Neural cell (in vitro differentiated cells): Measurements from ENCODE around the gene CDON. TPM values are rescaled to one million over a fixed set of nuclear protein-coding genes. Genes with fewer than 3 reads are reported as not detected.

Experiments used
- H2AFZ ChIP-seq: fragments of 200-600, 300-800 bp; sonication (generic), shearing (Covaris generic); 2 replicates; pipeline ENCODE4 v1.6.0; 2014; ENCODE audit warnings: low read depth, mild to moderate bottlenecking, antibody characterized with exemption, low read length, moderate library complexity
- H3F3A ChIP-seq: fragments of 200-600 bp; shearing (Covaris generic); 2 replicates; pipeline ENCODE4 v1.6.1; 2016; ENCODE audit warnings: mild to moderate bottlenecking, moderate library complexity, mixed read lengths, antibody characterized with exemption, low read length; ENCODE audit not compliant: insufficient read depth, poor library complexity, severe bottlenecking
- H3K27ac ChIP-seq: fragments of 200-600, 300-800 bp; sonication (generic), shearing (Covaris generic); 2 replicates; pipeline ENCODE4 v1.5.1; 2014; ENCODE audit warnings: mild to moderate bottlenecking, low read length, moderate library complexity
- H3K27me3 ChIP-seq: fragments of 300-800, 200-600 bp; sonication (generic), shearing (Covaris generic); 2 replicates; pipeline ENCODE4 v1.6.0; 2014; ENCODE audit warnings: mild to moderate bottlenecking, low read depth, low read length, moderate library complexity; ENCODE audit not compliant: insufficient read depth
- H3K36me3 ChIP-seq: fragments of 300-800, 200-600 bp; sonication (generic), shearing (Covaris generic); 2 replicates; pipeline ENCODE4 v1.5.1; 2014; ENCODE audit warnings: mild to moderate bottlenecking, antibody characterized with exemption, low read length, moderate library complexity; ENCODE audit not compliant: insufficient read depth
- H3K4me2 ChIP-seq: fragments of 300-800, 200-600 bp; sonication (generic), shearing (Covaris generic); 2 replicates; pipeline ENCODE4 v1.6.0; 2014; ENCODE audit warnings: mild to moderate bottlenecking, low read length
- H3K4me3 ChIP-seq: fragments of 300-800, 200-600 bp; sonication (generic), shearing (Covaris generic); 2 replicates; pipeline ENCODE4 v1.5.1; 2014; ENCODE audit warnings: mild to moderate bottlenecking, low read length, moderate library complexity
- H3K79me2 ChIP-seq: fragments of 200-600 bp; shearing (Covaris generic); replicated peaks from 2 replicates; pipeline ENCODE4 v1.6.0; 2014; ENCODE audit warnings: mild to moderate bottlenecking, low read length, moderate library complexity; ENCODE audit not compliant: insufficient read depth
- H3K9ac ChIP-seq: fragments of 300-800, 200-600 bp; sonication (generic), shearing (Covaris generic); 2 replicates; pipeline ENCODE4 v1.6.1; 2016; ENCODE audit warnings: mild to moderate bottlenecking, low read length, mixed read lengths
- H3K9me2 ChIP-seq: fragments of 200-600 bp; shearing (Covaris generic); 2 replicates; pipeline ENCODE4 v1.6.1; 2016; ENCODE audit warnings: mild to moderate bottlenecking, low read length, mixed read lengths; ENCODE audit not compliant: insufficient read depth
- H3K9me3 ChIP-seq: fragments of 200-600, 300-800 bp; sonication (generic), shearing (Covaris generic); 2 replicates; pipeline ENCODE4 v1.6.1; 2016; ENCODE audit warnings: mild to moderate bottlenecking, mixed run types, low read length, moderate library complexity, mixed read lengths
- H4K20me1 ChIP-seq: fragments of 200-600 bp; shearing (Covaris generic); 2 replicates; pipeline ENCODE4 v1.6.1; 2016; ENCODE audit warnings: mild to moderate bottlenecking, mixed run types; ENCODE audit not compliant: insufficient read depth
- EP300 ChIP-seq: fragments of 450-650 bp; conservative IDR thresholded peaks from 2 replicates; pipeline ENCODE4 v1.6.1; 2014; ENCODE audit warnings: antibody characterized with exemption, mild to moderate bottlenecking, moderate library complexity; ENCODE audit not compliant: poor library complexity, severe bottlenecking
- EZH2 ChIP-seq: fragments of 200-600, 300-800 bp; shearing (Covaris generic), sonication (generic); IDR thresholded peaks from 2 replicates; pipeline ENCODE4 v1.6.1; 2014; ENCODE audit warnings: antibody characterized with exemption, low read length, borderline replicate concordance, mild to moderate bottlenecking; ENCODE audit not compliant: insufficient read depth, poor library complexity, severe bottlenecking
- MXI1 ChIP-seq: fragments of 450-650 bp; conservative IDR thresholded peaks from 2 replicates; pipeline ENCODE4 v1.6.1; 2014; ENCODE audit warnings: antibody characterized with exemption, mild to moderate bottlenecking; ENCODE audit not compliant: poor library complexity, severe bottlenecking
- POLR2AphosphoS5 ChIP-seq: IDR thresholded peaks from 2 replicates; pipeline ENCODE4 v1.6.1; 2012
- RAD21 ChIP-seq: fragments of 450-650 bp; conservative IDR thresholded peaks from 2 replicates; pipeline ENCODE4 v1.6.1; 2014; ENCODE audit warnings: antibody characterized with exemption, mild to moderate bottlenecking, moderate library complexity
- SMC3 ChIP-seq: fragments of 450-650 bp; conservative IDR thresholded peaks from 2 replicates; pipeline ENCODE4 v1.6.1; 2014; ENCODE audit warnings: antibody characterized with exemption, mild to moderate bottlenecking, moderate library complexity; ENCODE audit not compliant: poor library complexity
- TAF1 ChIP-seq: IDR thresholded peaks from 2 replicates; pipeline ENCODE4 v1.6.1; 2012; ENCODE audit warnings: low read depth
- polyA plus RNA-seq: library from polyadenylated mRNA; depleted of rRNA; stranded (reverse); fragments of >200 nt; gene quantifications from 2 replicates; pipeline ENCODE4 v1.2.3, GENCODE V29; 2014
- TF ChIP-seq, protein P1 (sequence below): IDR thresholded peaks from 2 replicates; pipeline ENCODE4 v1.6.1; 2012; ENCODE audit warnings: borderline replicate concordance
- TF ChIP-seq, protein P2 (sequence below): fragments of 450-650 bp; IDR thresholded peaks from 2 replicates; pipeline ENCODE4 v1.5.1; 2014; ENCODE audit warnings: antibody characterized with exemption, mild to moderate bottlenecking, moderate library complexity; ENCODE audit not compliant: poor library complexity, severe bottlenecking

CDON gene
- polyA plus RNA-seq, 1 donor from 2014 or later: 44.1 TPM

DNA sequence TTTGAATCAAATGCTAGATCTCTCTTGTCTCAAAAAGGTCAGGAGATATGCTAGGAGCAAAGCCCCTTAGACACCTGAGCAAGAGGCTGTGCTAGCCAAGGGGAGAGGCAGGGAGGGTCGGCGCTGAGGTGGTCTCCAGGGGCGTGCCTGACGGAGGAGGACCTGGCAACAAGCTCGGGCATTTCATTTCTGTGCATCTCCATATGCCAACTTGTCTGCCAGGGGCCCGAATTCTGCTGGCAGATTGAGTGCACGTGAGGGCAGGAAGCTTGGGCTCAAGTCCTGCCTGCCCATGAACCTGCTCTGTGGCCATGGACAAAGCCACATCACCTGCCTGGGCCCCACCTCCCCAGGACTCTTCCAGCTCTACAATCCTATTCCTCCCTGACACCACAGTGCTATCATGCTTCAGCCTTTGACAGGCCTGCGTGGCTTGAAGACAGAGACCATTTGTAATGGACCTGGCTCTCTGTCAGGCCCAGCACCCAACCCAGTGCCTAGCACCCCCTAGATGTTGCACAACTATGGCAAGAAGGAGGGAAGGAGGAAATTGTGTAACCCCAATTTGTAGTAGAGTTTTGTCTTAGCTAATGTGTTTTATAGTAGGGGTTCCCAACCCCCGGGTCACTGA lies 133.1 kb downstream of the CDON start:
- Histone ChIP-seq H3K9me3 (no peaks in the 10 kb centered on the region), H3K4me3 (no peak overlapping the region), H3K9ac (no peak overlapping the region), H3K36me3 (no peaks in the 10 kb centered on the region), H3K4me2 (no peak overlapping the region), H3K27me3 (no peaks in the 10 kb centered on the region), H2AFZ (no peak overlapping the region), H3K9me2 (no peaks in the 10 kb centered on the region), H3K79me2 (no peaks in the 10 kb centered on the region), H3K27ac (no peak overlapping the region), H3F3A (no peaks in the 10 kb centered on the region), H4K20me1 (no peaks in the 10 kb centered on the region)
- TF ChIP-seq TAF1 (no peak), MXI1 (no peak), EP300 (no peak), RAD21 (no peak), SMC3 (no peak), POLR2AphosphoS5 (no peak), EZH2 (no peak)
- TF ChIP-seq, protein P1, sequence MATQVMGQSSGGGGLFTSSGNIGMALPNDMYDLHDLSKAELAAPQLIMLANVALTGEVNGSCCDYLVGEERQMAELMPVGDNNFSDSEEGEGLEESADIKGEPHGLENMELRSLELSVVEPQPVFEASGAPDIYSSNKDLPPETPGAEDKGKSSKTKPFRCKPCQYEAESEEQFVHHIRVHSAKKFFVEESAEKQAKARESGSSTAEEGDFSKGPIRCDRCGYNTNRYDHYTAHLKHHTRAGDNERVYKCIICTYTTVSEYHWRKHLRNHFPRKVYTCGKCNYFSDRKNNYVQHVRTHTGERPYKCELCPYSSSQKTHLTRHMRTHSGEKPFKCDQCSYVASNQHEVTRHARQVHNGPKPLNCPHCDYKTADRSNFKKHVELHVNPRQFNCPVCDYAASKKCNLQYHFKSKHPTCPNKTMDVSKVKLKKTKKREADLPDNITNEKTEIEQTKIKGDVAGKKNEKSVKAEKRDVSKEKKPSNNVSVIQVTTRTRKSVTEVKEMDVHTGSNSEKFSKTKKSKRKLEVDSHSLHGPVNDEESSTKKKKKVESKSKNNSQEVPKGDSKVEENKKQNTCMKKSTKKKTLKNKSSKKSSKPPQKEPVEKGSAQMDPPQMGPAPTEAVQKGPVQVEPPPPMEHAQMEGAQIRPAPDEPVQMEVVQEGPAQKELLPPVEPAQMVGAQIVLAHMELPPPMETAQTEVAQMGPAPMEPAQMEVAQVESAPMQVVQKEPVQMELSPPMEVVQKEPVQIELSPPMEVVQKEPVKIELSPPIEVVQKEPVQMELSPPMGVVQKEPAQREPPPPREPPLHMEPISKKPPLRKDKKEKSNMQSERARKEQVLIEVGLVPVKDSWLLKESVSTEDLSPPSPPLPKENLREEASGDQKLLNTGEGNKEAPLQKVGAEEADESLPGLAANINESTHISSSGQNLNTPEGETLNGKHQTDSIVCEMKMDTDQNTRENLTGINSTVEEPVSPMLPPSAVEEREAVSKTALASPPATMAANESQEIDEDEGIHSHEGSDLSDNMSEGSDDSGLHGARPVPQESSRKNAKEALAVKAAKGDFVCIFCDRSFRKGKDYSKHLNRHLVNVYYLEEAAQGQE: no peak
- TF ChIP-seq, protein P2, sequence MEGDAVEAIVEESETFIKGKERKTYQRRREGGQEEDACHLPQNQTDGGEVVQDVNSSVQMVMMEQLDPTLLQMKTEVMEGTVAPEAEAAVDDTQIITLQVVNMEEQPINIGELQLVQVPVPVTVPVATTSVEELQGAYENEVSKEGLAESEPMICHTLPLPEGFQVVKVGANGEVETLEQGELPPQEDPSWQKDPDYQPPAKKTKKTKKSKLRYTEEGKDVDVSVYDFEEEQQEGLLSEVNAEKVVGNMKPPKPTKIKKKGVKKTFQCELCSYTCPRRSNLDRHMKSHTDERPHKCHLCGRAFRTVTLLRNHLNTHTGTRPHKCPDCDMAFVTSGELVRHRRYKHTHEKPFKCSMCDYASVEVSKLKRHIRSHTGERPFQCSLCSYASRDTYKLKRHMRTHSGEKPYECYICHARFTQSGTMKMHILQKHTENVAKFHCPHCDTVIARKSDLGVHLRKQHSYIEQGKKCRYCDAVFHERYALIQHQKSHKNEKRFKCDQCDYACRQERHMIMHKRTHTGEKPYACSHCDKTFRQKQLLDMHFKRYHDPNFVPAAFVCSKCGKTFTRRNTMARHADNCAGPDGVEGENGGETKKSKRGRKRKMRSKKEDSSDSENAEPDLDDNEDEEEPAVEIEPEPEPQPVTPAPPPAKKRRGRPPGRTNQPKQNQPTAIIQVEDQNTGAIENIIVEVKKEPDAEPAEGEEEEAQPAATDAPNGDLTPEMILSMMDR: no peak

DNA sequence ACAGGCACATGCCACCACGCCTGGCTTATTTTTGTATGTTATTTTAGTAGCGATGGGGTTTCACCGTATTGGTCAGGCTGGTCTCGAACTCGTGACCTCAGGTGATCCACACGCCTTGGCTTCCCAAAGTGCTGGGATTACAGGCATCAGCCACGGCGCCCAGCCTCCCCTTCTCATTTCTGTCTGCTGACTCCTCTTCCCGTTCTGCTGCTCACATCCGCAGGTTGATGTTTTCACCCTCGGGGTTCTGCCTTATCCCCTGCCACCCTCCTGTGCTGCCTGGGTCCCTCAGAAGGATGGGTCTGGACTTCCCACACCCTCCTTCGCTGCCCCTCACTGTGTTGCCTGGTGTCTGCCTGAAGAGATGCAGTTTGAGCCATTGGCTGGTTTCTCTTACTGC lies 136.0 kb downstream of the CDON start:
- no peaks in the 10 kb centered on the region for H3K27me3 ChIP-seq
- H3K9me3 ChIP-seq: no peaks in the 10 kb centered on the region
- H3K36me3 ChIP-seq: no peaks in the 10 kb centered on the region
- H4K20me1 ChIP-seq: no peaks in the 10 kb centered on the region
- TF ChIP-seq EZH2: no peak
- TF ChIP-seq TAF1: no peak
- TF ChIP-seq RAD21: no peak
- TF ChIP-seq, protein P2: no peak
- TF ChIP-seq, protein P1: no peak
- TF ChIP-seq EP300: no peak
- TF ChIP-seq MXI1: no peak
- TF ChIP-seq POLR2AphosphoS5: no peak
- TF ChIP-seq SMC3: no peak
- no peaks in the 10 kb centered on the region for H3F3A ChIP-seq
- H3K27ac ChIP-seq: no peak overlapping the region
- H3K79me2 ChIP-seq: no peaks in the 10 kb centered on the region
- no peaks in the 10 kb centered on the region for H3K9me2 ChIP-seq
- H2AFZ ChIP-seq: no peak overlapping the region
- no peak overlapping the region for H3K4me3 ChIP-seq
- H3K4me2 ChIP-seq: no peak overlapping the region
- no peak overlapping the region for H3K9ac ChIP-seq
